BE2C (cell line): ENCODE data around the gene KIFBP.

Experiments
- DNase-seq: peaks from one replicate; pipeline ENCODE4 v3.0.0-alpha.2; 2020
- H3K27me3 ChIP-seq: fragments of 250-450 bp; sonication (Bioruptor Pico); 2 replicates; pipeline ENCODE4 v1.5.1; 2020; ENCODE audit warnings: mild to moderate bottlenecking
- H3K36me3 ChIP-seq: fragments of 250-450 bp; sonication (Bioruptor Pico); 2 replicates; pipeline ENCODE4 v1.5.1; 2020; ENCODE audit warnings: mild to moderate bottlenecking
- H3K4me1 ChIP-seq: fragments of 250-450 bp; sonication (Bioruptor Pico); 2 replicates; pipeline ENCODE4 v1.5.1; 2020
- H3K4me3 ChIP-seq: 2 replicates; pipeline ENCODE4 v1.5.1; 2011; ENCODE audit warnings: low read depth, low read length
- H3K9me3 ChIP-seq: fragments of 250-450 bp; sonication (Bioruptor Pico); 2 replicates; pipeline ENCODE4 v1.5.1; 2020
- CTCF ChIP-seq: IDR thresholded peaks from 2 replicates; pipeline ENCODE4 v1.5.1; 2012; ENCODE audit warnings: mild to moderate bottlenecking, low read depth, low read length

KIFBP gene

GRCh38 chr10:69055241-69055640 is 66.6 kb downstream of the KIFBP start:
- no peaks in the 10 kb centered on the region for H3K36me3 ChIP-seq
- H3K27me3 ChIP-seq, result no peaks in the 10 kb centered on the region
- H3K4me1 ChIP-seq, result no peaks in the 10 kb centered on the region
- TF ChIP-seq CTCF, result no peak
- no peak for DNase-seq
- H3K9me3 ChIP-seq, result no peaks in the 10 kb centered on the region
- H3K4me3 ChIP-seq, result no peak overlapping the region

- DNase-seq, result no peak
- H3K4me1 ChIP-seq, result no peaks in the 10 kb centered on the region
- no peaks in the 10 kb centered on the region for H3K27me3 ChIP-seq
- H3K36me3 ChIP-seq, result no peaks in the 10 kb centered on the region
- H3K9me3 ChIP-seq, result no peaks in the 10 kb centered on the region
- no peak for TF ChIP-seq CTCF
- no peak overlapping the region for H3K4me3 ChIP-seq
These were observed 67.5 kb downstream of the KIFBP start for GRCh38 chr10:69056129-69056528.

- Histone ChIP-seq H3K4me1 (no peaks in the 10 kb centered on the region), H3K4me3 (no peak overlapping the region), H3K36me3 (no peaks in the 10 kb centered on the region), H3K27me3 (no peaks in the 10 kb centered on the region), H3K9me3 (no peaks in the 10 kb centered on the region)
- no peak for TF ChIP-seq CTCF
- DNase-seq, result no peak
These were observed 68.1 kb downstream of the KIFBP start for GRCh38 chr10:69056536-69057260.

GRCh38 chr10:69057261-69057950 is 68.8 kb downstream of the KIFBP start:
- H3K4me3 ChIP-seq, result no peak overlapping the region
- TF ChIP-seq CTCF, result no peak
- no peaks in the 10 kb centered on the region for H3K36me3 ChIP-seq
- DNase-seq, result no peak
- no peaks in the 10 kb centered on the region for H3K9me3 ChIP-seq
- H3K27me3 ChIP-seq, result no peaks in the 10 kb centered on the region
- no peaks in the 10 kb centered on the region for H3K4me1 ChIP-seq

GRCh38 chr10:69057951-69058297 is 69.3 kb downstream of the KIFBP start:
- Histone ChIP-seq H3K27me3 (no peaks in the 10 kb centered on the region), H3K4me3 (no peak overlapping the region), H3K36me3 (no peaks in the 10 kb centered on the region), H3K9me3 (no peaks in the 10 kb centered on the region), H3K4me1 (no peaks in the 10 kb centered on the region)
- no peak for TF ChIP-seq CTCF
- DNase-seq, result no peak

GRCh38 chr10:69060127-69060798 is 71.7 kb downstream of the KIFBP start:
- no peaks in the 10 kb centered on the region for H3K9me3 ChIP-seq
- DNase-seq, result no peak
- no peaks in the 10 kb centered on the region for H3K36me3 ChIP-seq
- H3K27me3 ChIP-seq, result no peaks in the 10 kb centered on the region
- no peak overlapping the region for H3K4me3 ChIP-seq
- no peak for TF ChIP-seq CTCF
- H3K4me1 ChIP-seq, result no peaks in the 10 kb centered on the region
